ENCODE results near the gene LRCOL1. TPM values are rescaled to one million over a fixed set of nuclear protein-coding genes. Genes with fewer than 3 reads are reported as not detected.

LRCOL1 gene
- total RNA-seq, 1 experiment from 2014 or later, result not detected

DNA sequence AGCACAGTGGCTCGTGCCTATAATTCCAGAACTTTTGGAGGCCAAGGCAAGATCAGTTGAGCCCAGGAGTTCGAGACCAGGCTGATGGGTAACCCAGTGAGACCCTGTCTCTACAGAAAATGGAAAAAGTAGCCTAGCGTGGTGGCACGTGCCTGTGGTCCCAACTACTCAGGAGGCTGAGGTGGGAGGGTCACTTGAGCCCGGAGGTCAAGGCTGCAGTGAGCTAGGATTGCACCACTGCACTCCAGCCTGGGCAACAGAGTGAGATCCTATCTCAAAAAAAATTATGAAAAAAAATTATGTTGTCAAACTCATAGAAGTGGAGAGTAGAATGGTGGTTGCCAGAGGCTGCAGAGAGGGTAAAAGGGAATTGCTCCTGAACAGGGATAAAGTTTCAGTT lies 3.6 kb upstream of the LRCOL1 start:
- intact Hi-C loops (cut with micrococcal nuclease), result loop anchor here (2.0 kb wide), 1 partner anchor 53 kb away; no protein-coding TSS in a partner anchor
- no peaks in the 10 kb centered on the region for H3K27me3 ChIP-seq (ENCODE audit: insufficient read depth, low read length)
- RAD21 ChIA-PET (ENCODE audit: low non-redundant PET in 1 of 2, low total read pairs in 2 of 2, uncharacterized antibody in 2 of 2, unreplicated experiment in 2 of 2), result no interaction called here

More for the DNA sequence above, 3.6 kb upstream of the LRCOL1 start:
- Histone ChIP-seq H3K4me3 (replicated peaks in 1 of 2; ENCODE audit: low read depth in 1 of 2, low read length in 2 of 2) (no peak overlapping the region), H3K4me2 (ENCODE audit: low read length) (no peak overlapping the region), H3K9me3 (ENCODE audit: control insufficient read depth in 1 of 2, insufficient read depth in 1 of 2, low read depth in 1 of 2, low read length in 2 of 2) (no peaks in the 10 kb centered on the region), H3K36me3 (ENCODE audit: control insufficient read depth in 1 of 2, insufficient read depth in 2 of 2, low read length in 2 of 2) (no peaks in the 10 kb centered on the region), H3K9ac (ENCODE audit: low read length) (no peak overlapping the region), H3K79me2 (ENCODE audit: insufficient read depth, low read length) (no peaks in the 10 kb centered on the region), H3K27ac (ENCODE audit: low read depth, low read length) (no peak overlapping the region), H3K9me2 (ENCODE audit: insufficient read depth) (no peaks in the 10 kb centered on the region), H4K20me1 (ENCODE audit: insufficient read depth) (no peaks in the 10 kb centered on the region), H3K4me1 (ENCODE audit: control insufficient read depth in 1 of 2, insufficient read depth in 2 of 2, low read length in 2 of 2) (peaks cover 0 to 8% of the 10 kb centered on the region in 2 experiments; a peak in 2 of 4 replicates), H2AFZ (ENCODE audit: low read depth, low read length, poor library complexity, severe bottlenecking) (no peak overlapping the region)
- DNase-seq (ENCODE audit: low read depth, low spot score) (no peak), ATAC-seq (no peak)
- ChIA-PET POLR2A (no interaction called here), CTCF (interaction anchor here (1.5 to 2.8 kb wide), 4 partner anchors 14 to 199 kb away, joined by 7 to 46 read pairs (median 15); no protein-coding TSS in a partner anchor)
- BruUV-seq (replicated peaks), result no TSS peak
- TF ChIP-seq SP1 (IDR thresholded peaks at IDR 0.05; ENCODE audit: low read depth) (no peak), EGR1 (IDR thresholded peaks at IDR 0.05; ENCODE audit: low read depth) (no peak), ZNF274 (IDR thresholded peaks at IDR 0.05; ENCODE audit: low read depth, low read length) (no peak), EZH2 (IDR thresholded peaks at IDR 0.05) (no peak), RAD21 (IDR thresholded peaks at IDR 0.05; ENCODE audit: low read depth) (no peak), SIN3A (IDR thresholded peaks at IDR 0.05; ENCODE audit: low read depth) (no peak), FOSL1 (IDR thresholded peaks at IDR 0.05; ENCODE audit: low read depth) (no peak), CEBPB (IDR thresholded peaks at IDR 0.05; ENCODE audit: low read depth) (no peak), JUND (IDR thresholded peaks at IDR 0.05) (no peak), SRF (IDR thresholded peaks at IDR 0.05; ENCODE audit: low read depth) (no peak), TCF7L2 (IDR thresholded peaks at IDR 0.05; ENCODE audit: borderline replicate concordance, extremely low read depth, insufficient read depth, insufficient read length) (no peak), POLR2A (IDR thresholded peaks at IDR 0.05; ENCODE audit: borderline replicate concordance, extremely low read depth, insufficient read depth, insufficient read length) (no peak)
- TF ChIP-seq, protein P1, sequence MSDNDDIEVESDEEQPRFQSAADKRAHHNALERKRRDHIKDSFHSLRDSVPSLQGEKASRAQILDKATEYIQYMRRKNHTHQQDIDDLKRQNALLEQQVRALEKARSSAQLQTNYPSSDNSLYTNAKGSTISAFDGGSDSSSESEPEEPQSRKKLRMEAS (IDR thresholded peaks at IDR 0.05), result no peak
- TF ChIP-seq, protein P2, sequence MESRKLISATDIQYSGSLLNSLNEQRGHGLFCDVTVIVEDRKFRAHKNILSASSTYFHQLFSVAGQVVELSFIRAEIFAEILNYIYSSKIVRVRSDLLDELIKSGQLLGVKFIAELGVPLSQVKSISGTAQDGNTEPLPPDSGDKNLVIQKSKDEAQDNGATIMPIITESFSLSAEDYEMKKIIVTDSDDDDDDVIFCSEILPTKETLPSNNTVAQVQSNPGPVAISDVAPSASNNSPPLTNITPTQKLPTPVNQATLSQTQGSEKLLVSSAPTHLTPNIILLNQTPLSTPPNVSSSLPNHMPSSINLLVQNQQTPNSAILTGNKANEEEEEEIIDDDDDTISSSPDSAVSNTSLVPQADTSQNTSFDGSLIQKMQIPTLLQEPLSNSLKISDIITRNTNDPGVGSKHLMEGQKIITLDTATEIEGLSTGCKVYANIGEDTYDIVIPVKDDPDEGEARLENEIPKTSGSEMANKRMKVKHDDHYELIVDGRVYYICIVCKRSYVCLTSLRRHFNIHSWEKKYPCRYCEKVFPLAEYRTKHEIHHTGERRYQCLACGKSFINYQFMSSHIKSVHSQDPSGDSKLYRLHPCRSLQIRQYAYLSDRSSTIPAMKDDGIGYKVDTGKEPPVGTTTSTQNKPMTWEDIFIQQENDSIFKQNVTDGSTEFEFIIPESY (IDR thresholded peaks at IDR 0.05; ENCODE audit: extremely low read depth, insufficient replicate concordance, low read length), result no peak
- TF ChIP-seq, protein P3, sequence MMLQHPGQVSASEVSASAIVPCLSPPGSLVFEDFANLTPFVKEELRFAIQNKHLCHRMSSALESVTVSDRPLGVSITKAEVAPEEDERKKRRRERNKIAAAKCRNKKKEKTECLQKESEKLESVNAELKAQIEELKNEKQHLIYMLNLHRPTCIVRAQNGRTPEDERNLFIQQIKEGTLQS (IDR thresholded peaks at IDR 0.05), result no peak
- TF ChIP-seq, protein P4, sequence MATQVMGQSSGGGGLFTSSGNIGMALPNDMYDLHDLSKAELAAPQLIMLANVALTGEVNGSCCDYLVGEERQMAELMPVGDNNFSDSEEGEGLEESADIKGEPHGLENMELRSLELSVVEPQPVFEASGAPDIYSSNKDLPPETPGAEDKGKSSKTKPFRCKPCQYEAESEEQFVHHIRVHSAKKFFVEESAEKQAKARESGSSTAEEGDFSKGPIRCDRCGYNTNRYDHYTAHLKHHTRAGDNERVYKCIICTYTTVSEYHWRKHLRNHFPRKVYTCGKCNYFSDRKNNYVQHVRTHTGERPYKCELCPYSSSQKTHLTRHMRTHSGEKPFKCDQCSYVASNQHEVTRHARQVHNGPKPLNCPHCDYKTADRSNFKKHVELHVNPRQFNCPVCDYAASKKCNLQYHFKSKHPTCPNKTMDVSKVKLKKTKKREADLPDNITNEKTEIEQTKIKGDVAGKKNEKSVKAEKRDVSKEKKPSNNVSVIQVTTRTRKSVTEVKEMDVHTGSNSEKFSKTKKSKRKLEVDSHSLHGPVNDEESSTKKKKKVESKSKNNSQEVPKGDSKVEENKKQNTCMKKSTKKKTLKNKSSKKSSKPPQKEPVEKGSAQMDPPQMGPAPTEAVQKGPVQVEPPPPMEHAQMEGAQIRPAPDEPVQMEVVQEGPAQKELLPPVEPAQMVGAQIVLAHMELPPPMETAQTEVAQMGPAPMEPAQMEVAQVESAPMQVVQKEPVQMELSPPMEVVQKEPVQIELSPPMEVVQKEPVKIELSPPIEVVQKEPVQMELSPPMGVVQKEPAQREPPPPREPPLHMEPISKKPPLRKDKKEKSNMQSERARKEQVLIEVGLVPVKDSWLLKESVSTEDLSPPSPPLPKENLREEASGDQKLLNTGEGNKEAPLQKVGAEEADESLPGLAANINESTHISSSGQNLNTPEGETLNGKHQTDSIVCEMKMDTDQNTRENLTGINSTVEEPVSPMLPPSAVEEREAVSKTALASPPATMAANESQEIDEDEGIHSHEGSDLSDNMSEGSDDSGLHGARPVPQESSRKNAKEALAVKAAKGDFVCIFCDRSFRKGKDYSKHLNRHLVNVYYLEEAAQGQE (IDR thresholded peaks at IDR 0.05; ENCODE audit: low read depth), result no peak
- TF ChIP-seq, protein P5, sequence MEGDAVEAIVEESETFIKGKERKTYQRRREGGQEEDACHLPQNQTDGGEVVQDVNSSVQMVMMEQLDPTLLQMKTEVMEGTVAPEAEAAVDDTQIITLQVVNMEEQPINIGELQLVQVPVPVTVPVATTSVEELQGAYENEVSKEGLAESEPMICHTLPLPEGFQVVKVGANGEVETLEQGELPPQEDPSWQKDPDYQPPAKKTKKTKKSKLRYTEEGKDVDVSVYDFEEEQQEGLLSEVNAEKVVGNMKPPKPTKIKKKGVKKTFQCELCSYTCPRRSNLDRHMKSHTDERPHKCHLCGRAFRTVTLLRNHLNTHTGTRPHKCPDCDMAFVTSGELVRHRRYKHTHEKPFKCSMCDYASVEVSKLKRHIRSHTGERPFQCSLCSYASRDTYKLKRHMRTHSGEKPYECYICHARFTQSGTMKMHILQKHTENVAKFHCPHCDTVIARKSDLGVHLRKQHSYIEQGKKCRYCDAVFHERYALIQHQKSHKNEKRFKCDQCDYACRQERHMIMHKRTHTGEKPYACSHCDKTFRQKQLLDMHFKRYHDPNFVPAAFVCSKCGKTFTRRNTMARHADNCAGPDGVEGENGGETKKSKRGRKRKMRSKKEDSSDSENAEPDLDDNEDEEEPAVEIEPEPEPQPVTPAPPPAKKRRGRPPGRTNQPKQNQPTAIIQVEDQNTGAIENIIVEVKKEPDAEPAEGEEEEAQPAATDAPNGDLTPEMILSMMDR (IDR thresholded peaks at IDR 0.05 in 2 of 3, conservative IDR thresholded peaks at IDR 0.05 in 1 of 3; ENCODE audit: borderline replicate concordance in 1 of 3, insufficient read depth in 1 of 3, low read depth in 2 of 3, low read length in 2 of 3), result no peak
